ENCODE measurements around the gene APOBEC3A.

- TF ChIP-seq CTCF (conservative IDR thresholded peaks at IDR 0.05; ENCODE audit: low read depth, low read length), result no peak
- no peak for TF ChIP-seq MAZ (IDR thresholded peaks at IDR 0.05; ENCODE audit: borderline replicate concordance, low read depth, low read length)
- no peak for TF ChIP-seq MXI1 (IDR thresholded peaks at IDR 0.05; ENCODE audit: borderline replicate concordance, low read depth, low read length)
- no peak for TF ChIP-seq RCOR1 (IDR thresholded peaks at IDR 0.05; ENCODE audit: insufficient replicate concordance, low read length)
- no peak for TF ChIP-seq CEBPB (IDR thresholded peaks at IDR 0.05; ENCODE audit: low read depth, low read length)
Measured at GRCh38 chr22:38935616-38936015, 21.8 kb upstream of the APOBEC3A start.
